Left lung (tissue), 10 donors: Measurements from ENCODE around the gene PIP5KL1. TPM values are rescaled to one million over a fixed set of nuclear protein-coding genes. Genes with fewer than 3 reads are reported as not detected.

Experiments
- ATAC-seq: fragments of 200-7000 bp; cut with Tn5 transposase; one replicate; pipeline ENCODE4 v1.9.1; 2020; ENCODE audit warnings: moderate library complexity
- DNase-seq, 4 donors: peaks; one replicate each; pipeline ENCODE4 v3.0.0-alpha.2; 2013 to 2020
- H3K27ac ChIP-seq, 2 donors: fragments of 200-600 bp; sonication (generic) in 1 of 2; one replicate each; pipeline versions ENCODE4 v1.5.0 to v1.8.0; 2020 to 2021
- H3K27me3 ChIP-seq, 2 donors: fragments of 200-600 bp; sonication (generic) in 1 of 2; one replicate each; pipeline versions ENCODE4 v1.5.0 to v1.8.0; 2020 to 2021
- H3K36me3 ChIP-seq, 2 donors: fragments of 200-600 bp; sonication (generic) in 1 of 2; one replicate each; pipeline versions ENCODE4 v1.5.0 to v1.8.0; 2020 to 2021
- H3K4me1 ChIP-seq, 2 donors: fragments of 200-600 bp; one replicate each; pipeline ENCODE4 v1.8.0; 2021
- H3K4me3 ChIP-seq, 2 donors: fragments of 200-600 bp; sonication (generic) in 1 of 2; one replicate each; pipeline versions ENCODE4 v1.5.0 to v1.8.0; 2020 to 2021; ENCODE audit warnings: mild to moderate bottlenecking in 1 of 2
- H3K9me3 ChIP-seq, 2 donors: fragments of 200-600 bp; sonication (generic) in 1 of 2; one replicate each; pipeline versions ENCODE4 v1.5.0 to v1.8.0; 2020 to 2021
- CTCF ChIP-seq, 2 donors: fragments of 200-600 bp; sonication (generic) in 1 of 2; IDR thresholded peaks; one replicate each; pipeline versions ENCODE4 v1.5.0 to v1.8.0; 2021; ENCODE audit warnings: antibody characterized with exemption in 2 of 2
- intact Hi-C, 2 donors: fragments of 100-400 bp; cut with DNase I; formaldehyde crosslinking; loops; one replicate each; pipeline versions ENCODE4 v1.11.2 to v1.14.2; 2022
- polyA plus RNA-seq, 6 donors: library from polyadenylated mRNA; unstranded; fragments of 120-200 nt; gene quantifications; one replicate each; pipeline ENCODE4 v1.2.1, GENCODE V29; 2013; ENCODE audit not compliant: insufficient read length in 6 of 6
- total RNA-seq, 2 donors: library from RNA; stranded (reverse); fragmentation: NEBNext Ultra II Directional; extraction: Animal tissue kit (Norgen Biotek cat#: 25700); gene quantifications; one replicate each; pipeline ENCODE4 v1.2.1, GENCODE V29; 2021
- donor health status: DM: no; HTN: yes; CAD: no.
- donor health status: DM: no; HTN: no; CAD: no.

PIP5KL1 gene
- total and polyA plus RNA-seq, 8 donors = 2.7 to 7.9 (median 5.0) TPM

GRCh38 chr9:127967151-127967809, 36.7 kb upstream of the PIP5KL1 start:
- Histone ChIP-seq H3K4me1 (peaks cover 41 to 92% of the 10 kb centered on the region in 2 donors), H3K27ac (peak overlapping the region in 1 of 2 donors; percentile 18), H3K9me3 (no peaks in the 10 kb centered on the region), H3K4me3 (no peak overlapping the region), H3K36me3 (no peaks in the 10 kb centered on the region), H3K27me3 (no peaks in the 10 kb centered on the region)
- intact Hi-C loops = no loop called here
- ATAC-seq (no peak), DNase-seq (no peak)
- TF ChIP-seq CTCF (IDR thresholded peaks at IDR 0.05) = no peak

GRCh38 chr9:127966416-127967150, 36.0 kb upstream of the PIP5KL1 start:
- Histone ChIP-seq H3K27me3 (no peaks in the 10 kb centered on the region), H3K4me1 (peaks cover 36 to 89% of the 10 kb centered on the region in 2 donors), H3K36me3 (no peaks in the 10 kb centered on the region), H3K27ac (peak overlapping the region; percentile 81 to 92), H3K4me3 (no peak overlapping the region), H3K9me3 (no peaks in the 10 kb centered on the region)
- no peak for DNase-seq
- intact Hi-C loops = no loop called here
- peak; percentile 12 for ATAC-seq
- no peak for TF ChIP-seq CTCF (IDR thresholded peaks at IDR 0.05)

GRCh38 chr9:127965953-127966352, 35.4 kb upstream of the PIP5KL1 start:
- no peak for DNase-seq
- no peaks in the 10 kb centered on the region for H3K27me3 ChIP-seq
- no peak overlapping the region for H3K4me3 ChIP-seq
- H3K27ac ChIP-seq = peak overlapping the region; percentile 81 to 92
- TF ChIP-seq CTCF (IDR thresholded peaks at IDR 0.05) = no peak
- no peaks in the 10 kb centered on the region for H3K36me3 ChIP-seq
- peak; percentile 6 for ATAC-seq
- H3K9me3 ChIP-seq = no peaks in the 10 kb centered on the region
- peaks cover 34 to 83% of the 10 kb centered on the region in 2 donors for H3K4me1 ChIP-seq
- intact Hi-C loops = no loop called here

GRCh38 chr9:127963359-127964064, 32.9 kb upstream of the PIP5KL1 start:
- Histone ChIP-seq H3K4me3 (no peak overlapping the region), H3K4me1 (peaks cover 28 to 65% of the 10 kb centered on the region in 2 donors), H3K36me3 (no peaks in the 10 kb centered on the region), H3K27me3 (no peaks in the 10 kb centered on the region), H3K9me3 (no peaks in the 10 kb centered on the region), H3K27ac (no peak overlapping the region)
- DNase-seq (peak in 1 of 4 donors; percentile 71), ATAC-seq (no peak)
- no peak for TF ChIP-seq CTCF (IDR thresholded peaks at IDR 0.05)
- intact Hi-C loops = no loop called here

- H3K27ac ChIP-seq = no peak overlapping the region
- H3K36me3 ChIP-seq = no peaks in the 10 kb centered on the region
- TF ChIP-seq CTCF (IDR thresholded peaks at IDR 0.05) = no peak
- H3K27me3 ChIP-seq = no peaks in the 10 kb centered on the region
- no peaks in the 10 kb centered on the region for H3K9me3 ChIP-seq
- intact Hi-C loops = no loop called here
- no peak for DNase-seq
- peaks cover 28 to 59% of the 10 kb centered on the region in 2 donors for H3K4me1 ChIP-seq
- no peak overlapping the region for H3K4me3 ChIP-seq
- ATAC-seq = no peak
Measured at GRCh38 chr9:127963041-127963358, 32.4 kb upstream of the PIP5KL1 start.
